Measurements from ENCODE around the gene PASK. TPM values are rescaled to one million over a fixed set of nuclear protein-coding genes. Genes with fewer than 3 reads are reported as not detected.

PASK gene
- total RNA-seq, 2 experiments from 2014 or later: 26.8 to 84.3 TPM

GRCh38 chr2:241137276-241138190, 11.7 kb downstream of the PASK start:
- Histone ChIP-seq H4K20me1 (ENCODE audit: insufficient read depth, low read length) (no peaks in the 10 kb centered on the region), H3K27ac (ENCODE audit: low read depth, low read length, poor library complexity, severe bottlenecking) (no peak overlapping the region), H3K9me2 (ENCODE audit: insufficient read depth, low read length) (no peaks in the 10 kb centered on the region), H3K4me1 (ENCODE audit: insufficient read depth, low read length, poor library complexity, severe bottlenecking) (no peaks in the 10 kb centered on the region), H3K79me2 (ENCODE audit: insufficient read depth, low read depth, low read length) (no peaks in the 10 kb centered on the region), H3K36me3 (ENCODE audit: insufficient read depth, low read length) (peaks cover 70% of the 10 kb centered on the region), H3K9me3 (ENCODE audit: low read length) (no peaks in the 10 kb centered on the region), H2AFZ (ENCODE audit: low read length) (no peak overlapping the region), H3K4me2 (ENCODE audit: low read length) (no peak overlapping the region), H3K4me3 (ENCODE audit: low read depth, low read length, poor library complexity, severe bottlenecking) (no peak overlapping the region)
- intact Hi-C loops (cut with micrococcal nuclease; ENCODE audit: unreplicated experiment): no loop called here
- no TSS peak for BruUV-seq (replicated peaks)
- no peak for DNase-seq (ENCODE audit: low spot score)
- POLR2A ChIA-PET: no interaction called here
- TF ChIP-seq EZH2phosphoT487 (IDR thresholded peaks at IDR 0.05; ENCODE audit: borderline replicate concordance, low read depth, low read length) (no peak), CTCF (conservative IDR thresholded peaks at IDR 0.05; ENCODE audit: low read length) (no peak)
- CTCF ChIA-PET (ENCODE audit: unreplicated experiment): no interaction called here

GRCh38 chr2:241136661-241137260, 12.5 kb downstream of the PASK start:
- intact Hi-C loops (cut with micrococcal nuclease; ENCODE audit: unreplicated experiment): no loop called here
- no peak overlapping the region for H3K4me3 ChIP-seq (ENCODE audit: low read depth, low read length, poor library complexity, severe bottlenecking)
- CTCF ChIA-PET (ENCODE audit: unreplicated experiment): no interaction called here
- H3K9me2 ChIP-seq (ENCODE audit: insufficient read depth, low read length): no peaks in the 10 kb centered on the region
- H3K36me3 ChIP-seq (ENCODE audit: insufficient read depth, low read length): peaks cover 68% of the 10 kb centered on the region
- no TSS peak for BruUV-seq (replicated peaks)
- no peak overlapping the region for H3K27ac ChIP-seq (ENCODE audit: low read depth, low read length, poor library complexity, severe bottlenecking)
- POLR2A ChIA-PET: no interaction called here
- no peaks in the 10 kb centered on the region for H4K20me1 ChIP-seq (ENCODE audit: insufficient read depth, low read length)
- H2AFZ ChIP-seq (ENCODE audit: low read length): no peak overlapping the region
- H3K9me3 ChIP-seq (ENCODE audit: low read length): no peaks in the 10 kb centered on the region
- no peaks in the 10 kb centered on the region for H3K79me2 ChIP-seq (ENCODE audit: insufficient read depth, low read depth, low read length)
- H3K4me1 ChIP-seq (ENCODE audit: insufficient read depth, low read length, poor library complexity, severe bottlenecking): no peaks in the 10 kb centered on the region
- no peak for DNase-seq (ENCODE audit: low spot score)
- H3K4me2 ChIP-seq (ENCODE audit: low read length): no peak overlapping the region
- TF ChIP-seq CTCF (conservative IDR thresholded peaks at IDR 0.05; ENCODE audit: low read length) (no peak), EZH2phosphoT487 (IDR thresholded peaks at IDR 0.05; ENCODE audit: borderline replicate concordance, low read depth, low read length) (no peak)

- ChIA-PET POLR2A (no interaction called here), CTCF (ENCODE audit: unreplicated experiment) (no interaction called here)
- Histone ChIP-seq H3K27ac (ENCODE audit: low read depth, low read length, poor library complexity, severe bottlenecking) (no peak overlapping the region), H3K4me1 (ENCODE audit: insufficient read depth, low read length, poor library complexity, severe bottlenecking) (no peaks in the 10 kb centered on the region), H3K79me2 (ENCODE audit: insufficient read depth, low read depth, low read length) (no peaks in the 10 kb centered on the region), H3K9me3 (ENCODE audit: low read length) (no peaks in the 10 kb centered on the region), H3K4me2 (ENCODE audit: low read length) (no peak overlapping the region), H3K9me2 (ENCODE audit: insufficient read depth, low read length) (no peaks in the 10 kb centered on the region), H3K4me3 (ENCODE audit: low read depth, low read length, poor library complexity, severe bottlenecking) (no peak overlapping the region), H2AFZ (ENCODE audit: low read length) (no peak overlapping the region), H4K20me1 (ENCODE audit: insufficient read depth, low read length) (no peaks in the 10 kb centered on the region), H3K36me3 (ENCODE audit: insufficient read depth, low read length) (peaks cover 72% of the 10 kb centered on the region)
- TF ChIP-seq CTCF (conservative IDR thresholded peaks at IDR 0.05; ENCODE audit: low read length) (no peak), EZH2phosphoT487 (IDR thresholded peaks at IDR 0.05; ENCODE audit: borderline replicate concordance, low read depth, low read length) (no peak)
- intact Hi-C loops (cut with micrococcal nuclease; ENCODE audit: unreplicated experiment): no loop called here
- no TSS peak for BruUV-seq (replicated peaks)
- no peak for DNase-seq (ENCODE audit: low spot score)
Observed at GRCh38 chr2:241136191-241136590, 13.1 kb downstream of the PASK start.
